Amniotic stem cell (primary cell): ENCODE data around the gene HES2.
"Not testable (repeated sequence)": the region's sequence is repeated elsewhere in the genome, so short reads cannot be mapped to it uniquely, and the experiment has no call there.

ENCODE experiments used
- DNase-seq: peaks from one replicate; lab custom pipeline; 2025; lab: John Stamatoyannopoulos, UW

The HES2 gene

GRCh38 chr1:6437012-6437700 lies 17.4 kb upstream of the HES2 start:
- DNase-seq: not testable (repeated sequence)

DNA sequence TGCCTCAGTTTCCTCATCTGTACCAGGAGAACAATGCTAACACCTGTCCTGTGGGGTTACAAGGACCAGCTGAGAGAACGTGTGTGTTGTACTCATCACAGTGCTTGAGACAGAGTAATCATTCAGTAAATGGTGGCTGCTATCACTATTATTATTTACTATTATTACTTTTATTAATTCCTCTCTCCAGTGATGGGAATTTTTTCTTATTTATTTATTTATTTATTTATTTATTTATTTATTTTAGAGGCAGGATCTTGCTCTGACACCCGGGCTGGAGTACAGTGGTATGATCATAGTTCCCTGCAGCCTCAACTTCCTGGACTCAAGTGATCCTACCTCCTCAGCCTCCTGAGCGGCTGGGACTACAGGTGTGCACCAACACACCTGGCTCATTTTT lies 16.6 kb upstream of the HES2 start:
- DNase-seq: not testable (repeated sequence)

GRCh38 chr1:6435547-6435946 lies 15.8 kb upstream of the HES2 start:
- DNase-seq: no peak

DNA sequence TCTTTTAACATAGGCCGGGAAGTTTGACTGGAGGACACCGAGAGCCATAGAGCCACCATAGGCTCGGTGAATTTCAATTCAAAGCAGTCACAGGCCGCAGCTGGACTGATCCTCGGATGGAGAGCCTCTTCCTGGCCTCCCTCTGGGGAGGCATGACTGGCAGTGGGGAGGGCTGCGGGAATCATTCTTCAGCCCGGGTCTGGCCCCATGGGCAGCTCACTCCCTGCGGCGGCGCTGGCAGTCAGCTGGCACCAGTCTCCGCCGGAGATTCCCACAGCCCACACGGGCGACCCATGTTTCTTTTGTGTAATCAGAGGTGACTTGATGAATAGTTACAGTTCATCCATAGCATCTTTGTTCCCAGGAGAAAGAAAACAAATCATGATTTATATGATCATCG lies 15.4 kb upstream of the HES2 start:
- DNase-seq: no peak

DNA sequence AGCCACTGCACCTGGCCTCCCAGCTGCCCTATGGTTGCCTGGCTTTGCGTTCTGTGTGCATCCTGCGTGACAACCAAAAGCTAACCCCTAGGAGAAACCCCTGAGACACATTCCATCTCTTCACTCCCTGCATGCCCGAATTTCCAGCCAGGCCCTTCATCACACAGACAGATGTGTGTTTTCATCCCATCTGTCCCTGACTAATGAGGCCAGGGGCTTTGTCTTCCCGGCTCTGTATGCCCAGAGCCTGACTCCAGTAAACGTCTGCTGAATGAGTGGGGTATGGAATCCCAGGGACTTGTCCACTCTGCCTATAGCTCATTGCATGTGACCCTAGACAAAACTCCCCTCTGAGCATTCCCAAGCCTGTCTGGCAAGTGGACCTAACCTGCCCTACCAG lies 14.5 kb upstream of the HES2 start:
- no peak for DNase-seq

- not testable (repeated sequence) for DNase-seq
Measured at GRCh38 chr1:6431645-6432579, 12.2 kb upstream of the HES2 start.

- not testable (repeated sequence) for DNase-seq
Measured at GRCh38 chr1:6429660-6430411, 10.1 kb upstream of the HES2 start.

- not testable (repeated sequence) for DNase-seq
Measured at GRCh38 chr1:6428453-6428852, 8.7 kb upstream of the HES2 start.

GRCh38 chr1:6427441-6428390 lies 8.0 kb upstream of the HES2 start:
- DNase-seq: no peak

DNA sequence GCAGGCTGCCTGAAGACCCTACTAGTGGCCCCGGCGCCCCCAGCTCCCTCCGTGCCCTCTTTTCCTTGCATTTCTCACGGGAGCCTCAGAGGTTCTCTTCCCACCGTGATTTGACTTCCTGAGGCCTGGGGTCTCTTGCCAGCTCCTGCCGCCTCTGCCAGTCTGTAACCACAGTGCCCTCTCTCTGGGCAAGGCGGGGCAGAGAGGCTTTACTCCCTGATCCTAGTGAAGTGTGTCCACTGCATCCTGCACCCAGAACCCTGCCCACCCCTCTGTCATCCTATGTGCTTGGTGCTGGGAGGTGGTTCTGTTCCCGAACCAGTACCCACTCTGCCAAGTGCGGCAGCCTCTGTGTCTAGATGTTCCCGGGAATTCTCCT lies 7.2 kb upstream of the HES2 start:
- no peak for DNase-seq

- DNase-seq: no peak
Measured at GRCh38 chr1:6426277-6426971, 6.7 kb upstream of the HES2 start.

DNA sequence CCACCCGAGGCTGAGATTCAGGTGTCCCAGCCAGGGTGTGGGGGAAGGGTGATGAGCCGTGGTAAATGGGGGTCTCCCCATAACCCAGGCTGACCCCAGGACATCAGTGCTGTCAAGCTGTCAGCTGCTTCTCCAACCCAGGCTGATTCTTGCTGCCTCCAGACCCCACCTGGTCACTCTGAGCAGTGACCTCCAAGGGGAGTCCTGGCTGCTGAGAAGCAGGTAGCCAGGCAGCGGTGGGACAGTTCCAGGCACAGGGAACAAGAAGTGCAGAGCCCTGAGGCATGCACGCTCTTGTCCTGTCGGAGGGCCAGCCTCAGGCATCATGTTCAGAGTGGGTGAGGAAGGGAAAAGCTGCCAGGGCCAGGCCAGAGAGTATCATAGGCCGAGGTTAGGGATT lies 5.9 kb upstream of the HES2 start:
- DNase-seq: no peak

DNA sequence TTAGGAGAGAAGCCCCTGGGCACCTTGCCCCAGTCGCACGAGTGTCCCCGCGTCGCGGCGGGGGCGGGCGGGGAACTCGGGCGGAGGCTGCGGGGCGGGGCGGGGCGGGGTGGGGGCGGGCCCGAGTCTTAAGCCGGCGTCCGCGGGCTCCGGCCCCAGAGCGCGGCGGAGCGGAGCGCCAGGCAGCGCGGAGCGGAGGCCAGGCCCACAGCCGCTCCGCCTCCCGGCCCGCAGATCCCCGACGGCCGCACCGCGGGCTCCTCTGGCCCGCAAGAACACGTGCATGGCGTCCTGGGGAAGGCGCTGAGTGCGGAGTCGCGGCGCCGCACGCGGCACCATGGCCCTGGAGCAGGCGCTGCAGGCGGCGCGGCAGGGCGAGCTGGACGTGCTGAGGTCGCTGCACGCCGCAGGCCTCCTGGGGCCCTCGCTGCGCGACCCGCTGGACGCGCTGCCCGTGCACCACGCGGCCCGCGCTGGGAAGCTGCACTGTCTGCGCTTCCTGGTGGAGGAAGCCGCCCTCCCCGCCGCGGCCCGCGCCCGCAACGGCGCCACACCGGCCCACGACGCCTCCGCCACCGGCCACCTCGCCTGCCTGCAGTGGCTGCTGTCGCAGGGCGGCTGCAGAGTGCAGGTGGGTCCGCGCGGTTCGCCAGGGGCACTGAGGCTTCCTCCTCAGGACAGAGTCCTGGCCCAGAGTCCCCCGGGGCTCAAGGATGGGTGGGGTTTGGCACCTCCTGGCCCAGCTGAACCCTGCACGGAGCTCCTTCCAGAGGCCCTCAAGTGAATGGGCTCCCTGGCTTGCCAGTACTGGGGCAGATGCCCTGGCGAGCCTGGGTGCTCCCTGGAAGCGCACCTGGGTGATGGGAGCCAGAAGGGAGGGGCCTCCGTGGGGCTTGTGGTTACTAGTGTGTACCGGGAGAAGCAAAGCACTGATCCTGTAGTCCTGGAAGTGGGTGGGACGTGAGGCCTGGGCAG lies 5.2 kb upstream of the HES2 start, which contains the start of gene ESPN:
ESPN (plus strand) TSS at position 158 of the 975 bp plus-strand sequence; CDS start at position 338, 180 bp downstream.
- DNase-seq: no peak

DNA sequence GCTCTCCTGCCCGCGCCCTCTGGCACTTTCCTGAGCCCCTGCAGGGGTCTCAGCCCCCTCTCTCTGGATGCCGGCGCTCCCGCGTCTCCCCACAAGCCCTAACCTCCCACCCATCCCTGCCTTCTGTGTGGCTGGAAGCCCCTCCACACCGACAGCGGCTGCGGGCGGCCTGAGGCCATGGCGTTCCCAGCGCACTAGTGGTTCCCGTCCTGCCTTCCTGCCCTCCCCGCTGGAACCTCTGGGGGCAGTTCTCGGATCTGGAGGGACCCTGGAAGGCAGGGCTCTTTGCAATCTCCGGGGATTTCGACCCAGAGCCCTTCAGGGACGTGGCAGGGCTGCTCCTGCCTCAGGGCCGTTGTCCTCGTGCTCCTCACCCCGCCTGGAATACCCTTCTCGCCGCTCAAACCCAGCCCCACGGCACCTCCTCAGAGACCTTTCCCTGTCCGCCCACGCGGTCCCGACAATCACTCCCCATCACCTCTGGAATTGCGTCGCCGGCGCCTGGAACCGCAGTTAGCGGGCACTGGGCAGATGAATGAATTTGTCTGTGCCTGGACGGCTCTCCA lies 4.4 kb upstream of the HES2 start:
- no peak for DNase-seq

GRCh38 chr1:6423321-6423999 lies 3.7 kb upstream of the HES2 start:
- DNase-seq: no peak

GRCh38 chr1:6421266-6421665 lies 1.5 kb upstream of the HES2 start:
- no peak for DNase-seq

DNA sequence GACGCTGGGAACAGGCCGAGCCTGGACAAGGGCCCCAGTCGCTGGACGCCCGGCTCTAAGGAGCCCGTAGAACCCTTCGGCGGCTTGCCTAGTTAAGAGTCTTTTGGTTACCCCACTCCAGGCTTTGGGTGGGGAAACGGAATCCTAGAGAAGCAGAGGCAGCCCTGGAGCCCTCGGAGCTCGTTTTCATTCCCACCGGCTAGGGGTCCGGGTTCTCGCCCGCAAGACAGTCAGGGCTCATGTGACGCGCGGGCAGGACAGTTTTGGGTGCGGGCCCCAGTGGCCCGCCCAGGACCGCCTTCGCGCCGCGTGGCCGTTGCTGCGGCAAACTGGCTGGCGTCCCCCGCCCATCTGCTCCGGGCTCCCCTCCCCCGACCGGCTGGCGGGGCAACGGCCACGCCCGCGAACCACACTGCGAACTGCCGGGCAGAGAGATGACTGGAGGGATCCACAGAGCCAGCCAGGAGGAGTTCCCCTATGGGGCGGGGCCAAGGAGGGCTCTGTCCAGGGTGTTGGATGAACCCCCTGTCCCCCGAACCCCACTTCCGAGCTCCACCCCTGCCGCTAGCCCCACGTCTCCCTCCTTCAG lies 829 bp upstream of the HES2 start:
- no peak for DNase-seq

DNA sequence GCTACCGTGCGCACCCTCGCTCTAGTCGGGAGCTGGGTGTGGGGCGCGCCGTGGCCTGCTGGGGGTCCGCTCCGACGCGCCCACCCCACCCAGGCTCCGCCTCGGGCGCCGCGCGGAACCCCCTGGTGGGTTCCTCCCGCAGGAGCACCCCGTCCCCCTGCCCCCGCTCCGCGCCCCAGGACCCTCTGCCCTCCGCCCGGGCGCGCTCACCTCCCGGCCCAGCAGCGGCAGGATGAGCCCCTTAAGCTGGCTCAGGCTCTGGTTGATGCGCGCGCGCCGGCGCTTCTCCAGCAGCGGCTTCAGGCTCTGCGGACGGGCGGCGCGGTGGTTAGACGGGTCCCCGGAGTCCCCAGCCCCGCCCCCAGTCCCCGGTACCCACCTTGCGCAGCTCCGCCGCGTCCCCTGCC lies 319 bp downstream of the HES2 start:
- no peak for DNase-seq
